ENCODE results near the gene TTLL5. TPM values are rescaled to one million over a fixed set of nuclear protein-coding genes. Genes with fewer than 3 reads are reported as not detected.

TTLL5 gene
- polyA plus RNA-seq, 2 of the 4 experiments (the other 2 are of a cell fraction): 18.8 to 23.7 TPM

DNA sequence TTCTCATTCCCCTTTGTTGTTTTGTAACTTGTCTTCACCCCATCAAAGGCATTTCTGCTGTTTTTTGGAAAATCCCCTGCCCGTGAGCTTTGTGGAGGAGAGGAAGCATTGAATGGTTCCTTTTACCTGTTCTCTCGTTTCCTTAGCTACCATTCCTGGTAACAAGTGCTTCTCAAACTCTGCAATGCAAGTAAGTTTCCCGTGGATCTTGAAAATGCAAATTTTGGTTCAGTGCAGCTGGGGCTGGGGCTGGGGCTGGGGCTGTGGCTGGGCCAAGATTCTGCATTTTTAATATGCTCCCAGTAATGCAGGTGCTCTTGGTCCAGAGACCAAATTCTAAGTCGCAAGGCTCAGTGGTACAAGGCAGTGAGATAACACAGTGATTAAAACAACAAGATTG lies 151.6 kb downstream of the TTLL5 start:
- H3K4me1 ChIP-seq: no peaks in the 10 kb centered on the region
- H3K4me3 ChIP-seq: no peak overlapping the region
- DNase-seq (ENCODE audit: low read depth in 1 of 2, low spot score in 1 of 2) (no peak), FAIRE-seq (no peak), ATAC-seq (no peak)
- no peaks in the 10 kb centered on the region for H3K9me3 ChIP-seq
- 93% methylated on average over 4 of the region's 4 CpGs for WGBS (ENCODE audit: missing lambda C conversion rate)
- no peak for TF ChIP-seq TFCP2L1 (CRISPR knock-in tag; IDR thresholded peaks at IDR 0.05)
- TF ChIP-seq, protein P1, sequence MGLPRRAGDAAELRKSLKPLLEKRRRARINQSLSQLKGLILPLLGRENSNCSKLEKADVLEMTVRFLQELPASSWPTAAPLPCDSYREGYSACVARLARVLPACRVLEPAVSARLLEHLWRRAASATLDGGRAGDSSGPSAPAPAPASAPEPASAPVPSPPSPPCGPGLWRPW (IDR thresholded peaks at IDR 0.05): no peak
- no peak for TF ChIP-seq BHLHE40 (IDR thresholded peaks at IDR 0.05; ENCODE audit: low read depth, low read length)
- no peak for TF ChIP-seq CEBPB (IDR thresholded peaks at IDR 0.05)
- CTCF ChIA-PET: no interaction called here
- no peak overlapping the region for H3K27ac ChIP-seq
- POLR2A ChIA-PET: no interaction called here
- H3K4me2 ChIP-seq: no peak overlapping the region

DNA sequence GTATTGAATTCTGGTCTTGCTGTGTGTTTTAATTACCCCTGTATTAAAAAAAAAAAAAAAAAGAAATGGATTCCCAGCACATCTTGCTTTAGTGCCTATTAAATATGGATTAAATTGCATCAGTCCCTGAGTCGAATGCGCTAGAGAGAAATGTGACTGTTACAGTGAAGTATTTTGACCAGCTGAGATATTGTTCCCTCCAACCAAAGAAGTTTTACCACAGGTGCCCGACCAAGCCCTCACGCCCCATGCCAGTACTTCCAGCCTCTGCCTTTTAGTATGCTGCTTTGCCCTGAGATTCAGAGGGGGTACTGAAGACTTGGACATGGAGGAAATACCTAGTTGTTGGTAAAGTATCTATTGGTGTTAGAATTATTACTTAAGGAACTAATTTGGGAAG lies 159.7 kb downstream of the TTLL5 start:
- WGBS (ENCODE audit: missing lambda C conversion rate): 89% methylated on average over 4 of the region's 4 CpGs
- no peak overlapping the region for H3K4me3 ChIP-seq
- no peak overlapping the region for H3K27ac ChIP-seq
- DNase-seq (ENCODE audit: low read depth in 1 of 2, low spot score in 1 of 2) (no peak), ATAC-seq (no peak), FAIRE-seq (no peak)
- no peaks in the 10 kb centered on the region for H3K9me3 ChIP-seq
- no peaks in the 10 kb centered on the region for H3K4me1 ChIP-seq
- ChIA-PET CTCF (interaction anchor here (0.6 to 1.7 kb wide), 4 partner anchors 9 to 1500 kb away, joined by 3 to 4 read pairs (median 4); no protein-coding TSS in a partner anchor), POLR2A (interaction anchor here (0.7 kb wide), 1 partner anchor 62 kb away, joined by 6 read pairs; no protein-coding TSS in a partner anchor)
- no peak overlapping the region for H3K4me2 ChIP-seq
- no peak for TF ChIP-seq TFCP2L1 (CRISPR knock-in tag; IDR thresholded peaks at IDR 0.05)
- no peak for TF ChIP-seq POLR2A (IDR thresholded peaks at IDR 0.05; ENCODE audit: low read length)
- TF ChIP-seq ESRRA (IDR thresholded peaks at IDR 0.05; ENCODE audit: borderline replicate concordance, low read length): no peak
- TF ChIP-seq, protein P2, sequence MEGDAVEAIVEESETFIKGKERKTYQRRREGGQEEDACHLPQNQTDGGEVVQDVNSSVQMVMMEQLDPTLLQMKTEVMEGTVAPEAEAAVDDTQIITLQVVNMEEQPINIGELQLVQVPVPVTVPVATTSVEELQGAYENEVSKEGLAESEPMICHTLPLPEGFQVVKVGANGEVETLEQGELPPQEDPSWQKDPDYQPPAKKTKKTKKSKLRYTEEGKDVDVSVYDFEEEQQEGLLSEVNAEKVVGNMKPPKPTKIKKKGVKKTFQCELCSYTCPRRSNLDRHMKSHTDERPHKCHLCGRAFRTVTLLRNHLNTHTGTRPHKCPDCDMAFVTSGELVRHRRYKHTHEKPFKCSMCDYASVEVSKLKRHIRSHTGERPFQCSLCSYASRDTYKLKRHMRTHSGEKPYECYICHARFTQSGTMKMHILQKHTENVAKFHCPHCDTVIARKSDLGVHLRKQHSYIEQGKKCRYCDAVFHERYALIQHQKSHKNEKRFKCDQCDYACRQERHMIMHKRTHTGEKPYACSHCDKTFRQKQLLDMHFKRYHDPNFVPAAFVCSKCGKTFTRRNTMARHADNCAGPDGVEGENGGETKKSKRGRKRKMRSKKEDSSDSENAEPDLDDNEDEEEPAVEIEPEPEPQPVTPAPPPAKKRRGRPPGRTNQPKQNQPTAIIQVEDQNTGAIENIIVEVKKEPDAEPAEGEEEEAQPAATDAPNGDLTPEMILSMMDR (IDR thresholded peaks at IDR 0.05): no peak
- no peak for TF ChIP-seq EHF (CRISPR knock-in tag; IDR thresholded peaks at IDR 0.05)
- TF ChIP-seq MAX (IDR thresholded peaks at IDR 0.05): no peak
- TF ChIP-seq GATA3 (IDR thresholded peaks at IDR 0.05; ENCODE audit: borderline replicate concordance): no peak
- TF ChIP-seq CEBPB (IDR thresholded peaks at IDR 0.05): no peak
- TF ChIP-seq EP300 (IDR thresholded peaks at IDR 0.05): no peak
- TF ChIP-seq MYC (IDR thresholded peaks at IDR 0.05; ENCODE audit: borderline replicate concordance, low read length): no peak
- TF ChIP-seq PBX3 (IDR thresholded peaks at IDR 0.05): no peak
- no peak for TF ChIP-seq RARB (CRISPR knock-in tag; IDR thresholded peaks at IDR 0.05)
- no peak for TF ChIP-seq CHD4 (IDR thresholded peaks at IDR 0.05; ENCODE audit: borderline replicate concordance)
- no peak for TF ChIP-seq KDM1A (IDR thresholded peaks at IDR 0.05; ENCODE audit: low read depth)
- no peak for TF ChIP-seq MAFK (IDR thresholded peaks at IDR 0.05; ENCODE audit: partially characterized antibody)

DNA sequence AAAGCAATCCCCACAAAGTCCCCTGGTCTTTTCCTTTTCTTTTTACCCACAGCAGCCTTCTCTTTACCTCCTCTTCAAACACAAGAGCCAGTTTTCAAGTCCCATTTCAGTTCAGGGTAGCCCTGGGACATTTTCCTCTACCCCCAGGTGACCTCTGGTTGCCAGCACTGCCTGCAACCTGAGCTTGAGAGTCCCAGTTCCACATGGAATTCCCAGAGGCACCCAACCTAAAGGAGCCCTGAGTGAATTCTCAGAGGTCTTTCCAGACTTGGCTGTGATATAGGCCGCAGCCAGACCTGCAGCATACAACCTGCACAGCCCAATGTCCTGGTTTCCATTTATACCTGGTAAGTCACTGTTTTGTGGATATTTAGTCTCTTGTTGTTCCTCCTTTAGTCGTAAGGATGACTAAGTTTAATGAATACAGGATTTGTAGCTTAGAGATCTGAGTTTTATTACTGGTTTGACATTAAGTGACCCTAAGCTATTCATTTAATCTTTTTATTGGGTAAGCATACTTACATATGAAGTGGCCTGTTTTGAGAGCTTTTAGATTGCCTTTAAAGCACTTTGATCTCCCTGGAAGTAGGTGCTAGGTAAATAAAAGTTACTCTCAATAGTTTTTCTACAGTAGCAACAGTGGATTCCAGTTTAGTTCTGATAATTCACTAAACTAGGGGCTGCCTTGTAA lies 160.9 kb downstream of the TTLL5 start:
- H3K9me3 ChIP-seq: no peaks in the 10 kb centered on the region
- no peak overlapping the region for H3K4me3 ChIP-seq
- no peaks in the 10 kb centered on the region for H3K4me1 ChIP-seq
- H3K4me2 ChIP-seq: no peak overlapping the region
- no peak for ATAC-seq
- POLR2A ChIA-PET: no interaction called here
- DNase-seq (ENCODE audit: low read depth in 1 of 2, low spot score in 1 of 2): no peak
- no peak for FAIRE-seq
- H3K27ac ChIP-seq: no peak overlapping the region
- CTCF ChIA-PET: interaction anchor here (1.1 to 1.7 kb wide), 4 partner anchors 10 to 161 kb away, joined by 3 to 4 read pairs (median 4); no protein-coding TSS in a partner anchor
- 92% methylated on average over 2 of the region's 2 CpGs for WGBS (ENCODE audit: missing lambda C conversion rate)
- no peak for TF ChIP-seq RFX5 (IDR thresholded peaks at IDR 0.05)
- TF ChIP-seq CBX2 (IDR thresholded peaks at IDR 0.05; ENCODE audit: borderline replicate concordance, low read depth): no peak
- no peak for TF ChIP-seq BHLHE40 (IDR thresholded peaks at IDR 0.05; ENCODE audit: low read depth, low read length)
- TF ChIP-seq E2F6 (IDR thresholded peaks at IDR 0.05; ENCODE audit: borderline replicate concordance, low read depth): no peak
- no peak for TF ChIP-seq SREBF2 (IDR thresholded peaks at IDR 0.05)
- TF ChIP-seq USF2 (IDR thresholded peaks at IDR 0.05): no peak
- TF ChIP-seq ATOH8 (CRISPR knock-in tag; IDR thresholded peaks at IDR 0.05; ENCODE audit: low read depth): no peak
- no peak for TF ChIP-seq RCOR1 (IDR thresholded peaks at IDR 0.05; ENCODE audit: low read depth, low read length)
- TF ChIP-seq REST (IDR thresholded peaks at IDR 0.05): no peak

Measured in A549 (cell line).